Vagina (tissue), 2 donors: Measurements from ENCODE around the gene KBTBD12. TPM values are rescaled to one million over a fixed set of nuclear protein-coding genes. Genes with fewer than 3 reads are reported as not detected.

ENCODE experiments used
- DNase-seq, 2 donors: peaks; one replicate each; pipeline ENCODE4 v3.0.0-alpha.2; 2017; ENCODE audit errors: extremely low spot score in 2 of 2
- H3K27ac ChIP-seq: fragments of 200-600 bp; sonication (generic); one replicate; pipeline ENCODE4 v1.5.1; 2019
- H3K27me3 ChIP-seq: fragments of 200-600 bp; sonication (generic); one replicate; pipeline ENCODE4 v1.5.1; 2019
- H3K36me3 ChIP-seq, 2 donors: fragments of 200-600 bp; sonication (generic); one replicate each; pipeline ENCODE4 v1.5.1; 2017 to 2019
- H3K4me1 ChIP-seq: fragments of 200-600 bp; sonication (generic); one replicate; pipeline ENCODE4 v1.5.1; 2019
- H3K4me3 ChIP-seq, 2 donors: fragments of 200-600 bp; sonication (generic); 1 replicate in 1 of 2; 2 replicates in 1 of 2; pipeline ENCODE4 v1.5.1; 2016 to 2019
- H3K9me3 ChIP-seq: fragments of 200-600 bp; sonication (generic); one replicate; pipeline ENCODE4 v1.5.1; 2019
- POLR2A ChIP-seq, 2 donors: fragments of 450-650 bp; IDR thresholded peaks; one replicate each; pipeline ENCODE4 v1.6.1; 2017; ENCODE audit warnings: antibody characterized with exemption in 2 of 2, mild to moderate bottlenecking in 2 of 2, moderate library complexity in 2 of 2
- POLR2AphosphoS5 ChIP-seq, 2 donors: sonication (generic); formaldehyde crosslinking; IDR thresholded peaks; one replicate each; pipeline ENCODE4 v1.9.0; 2017; ENCODE audit warnings: antibody characterized with exemption in 2 of 2, mild to moderate bottlenecking in 2 of 2, low read depth in 1 of 2; ENCODE audit not compliant: insufficient read depth in 1 of 2
- intact Hi-C: fragments of 100-400 bp; cut with DNase I; formaldehyde crosslinking; loops from one replicate; pipeline ENCODE4 v1.15.1; 2023
- total RNA-seq: library from RNA; depleted of rRNA; stranded (reverse); fragments of >200 nt; gene quantifications from one replicate; pipeline ENCODE4 v1.2.3, GENCODE V29; 2016
- TF ChIP-seq, protein P1 (sequence below), 3 experiments: fragments of 450-650 bp in 2 of 3; fragments of 200-600 bp in 1 of 3; sonication (generic) in 1 of 3; IDR thresholded peaks; one replicate each; pipeline ENCODE4 v1.5.1; 2017 to 2019; ENCODE audit warnings: antibody characterized with exemption in 3 of 3, mild to moderate bottlenecking in 2 of 3, moderate library complexity in 2 of 3

Gene KBTBD12
- total RNA-seq, 1 donor from 2014 or later: not detected

DNA sequence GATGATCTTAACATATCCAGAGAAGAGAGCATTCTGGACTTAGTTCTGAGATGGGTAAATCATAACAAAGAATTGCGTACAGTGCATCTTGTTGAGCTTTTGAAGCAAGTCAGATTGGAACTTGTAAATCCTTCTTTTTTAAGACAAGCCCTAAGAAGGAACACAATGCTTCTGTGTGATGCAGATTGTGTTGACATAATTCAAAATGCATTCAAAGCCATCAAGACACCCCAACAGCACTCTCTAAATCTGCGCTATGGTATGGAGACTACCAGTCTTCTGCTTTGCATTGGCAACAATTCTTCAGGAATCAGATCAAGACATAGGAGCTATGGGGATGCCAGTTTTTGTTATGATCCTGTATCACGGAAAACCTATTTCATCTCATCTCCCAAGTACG lies 8.6 kb downstream of the KBTBD12 start:
- no peak for DNase-seq
- Histone ChIP-seq H3K4me3 (no peak overlapping the region), H3K9me3 (no peaks in the 10 kb centered on the region), H3K27ac (no peak overlapping the region), H3K36me3 (no peaks in the 10 kb centered on the region), H3K27me3 (no peaks in the 10 kb centered on the region), H3K4me1 (no peaks in the 10 kb centered on the region)
- TF ChIP-seq POLR2AphosphoS5 (IDR thresholded peaks at IDR 0.05; ENCODE audit: insufficient read depth in 1 of 2, low read depth in 1 of 2) (no peak), POLR2A (IDR thresholded peaks at IDR 0.05) (no peak)
- TF ChIP-seq, protein P1, sequence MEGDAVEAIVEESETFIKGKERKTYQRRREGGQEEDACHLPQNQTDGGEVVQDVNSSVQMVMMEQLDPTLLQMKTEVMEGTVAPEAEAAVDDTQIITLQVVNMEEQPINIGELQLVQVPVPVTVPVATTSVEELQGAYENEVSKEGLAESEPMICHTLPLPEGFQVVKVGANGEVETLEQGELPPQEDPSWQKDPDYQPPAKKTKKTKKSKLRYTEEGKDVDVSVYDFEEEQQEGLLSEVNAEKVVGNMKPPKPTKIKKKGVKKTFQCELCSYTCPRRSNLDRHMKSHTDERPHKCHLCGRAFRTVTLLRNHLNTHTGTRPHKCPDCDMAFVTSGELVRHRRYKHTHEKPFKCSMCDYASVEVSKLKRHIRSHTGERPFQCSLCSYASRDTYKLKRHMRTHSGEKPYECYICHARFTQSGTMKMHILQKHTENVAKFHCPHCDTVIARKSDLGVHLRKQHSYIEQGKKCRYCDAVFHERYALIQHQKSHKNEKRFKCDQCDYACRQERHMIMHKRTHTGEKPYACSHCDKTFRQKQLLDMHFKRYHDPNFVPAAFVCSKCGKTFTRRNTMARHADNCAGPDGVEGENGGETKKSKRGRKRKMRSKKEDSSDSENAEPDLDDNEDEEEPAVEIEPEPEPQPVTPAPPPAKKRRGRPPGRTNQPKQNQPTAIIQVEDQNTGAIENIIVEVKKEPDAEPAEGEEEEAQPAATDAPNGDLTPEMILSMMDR (IDR thresholded peaks at IDR 0.05): no peak
- intact Hi-C loops: no loop called here

DNA sequence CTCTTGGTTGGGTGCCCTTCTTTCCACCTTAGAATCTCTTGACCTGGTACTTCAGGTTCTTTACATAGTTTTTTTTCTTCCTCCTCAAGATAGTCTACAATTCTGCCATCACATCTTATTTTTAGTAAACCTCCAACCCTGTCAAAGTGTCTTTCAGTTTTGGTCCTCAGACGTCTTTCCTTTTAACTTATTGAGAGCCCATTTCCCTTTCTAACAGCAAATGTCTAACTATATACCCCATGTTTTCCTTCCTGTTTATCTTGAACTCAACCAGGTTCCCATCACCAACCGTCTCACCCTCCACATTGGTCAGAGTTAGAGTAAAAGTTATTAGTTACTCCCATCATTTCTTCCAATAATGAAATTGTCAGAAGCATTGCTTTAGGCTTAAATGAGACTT lies 10.4 kb downstream of the KBTBD12 start:
- H3K27ac ChIP-seq: no peak overlapping the region
- H3K4me1 ChIP-seq: no peaks in the 10 kb centered on the region
- H3K36me3 ChIP-seq: no peaks in the 10 kb centered on the region
- H3K27me3 ChIP-seq: no peaks in the 10 kb centered on the region
- intact Hi-C loops: no loop called here
- no peak for DNase-seq
- TF ChIP-seq, protein P1 (IDR thresholded peaks at IDR 0.05): no peak
- TF ChIP-seq POLR2A (IDR thresholded peaks at IDR 0.05): no peak
- H3K4me3 ChIP-seq: no peak overlapping the region
- no peaks in the 10 kb centered on the region for H3K9me3 ChIP-seq

GRCh38 chr3:127927829-127928604 lies 13.0 kb downstream of the KBTBD12 start:
- Histone ChIP-seq H3K36me3 (no peaks in the 10 kb centered on the region), H3K4me1 (no peaks in the 10 kb centered on the region), H3K9me3 (no peaks in the 10 kb centered on the region), H3K27me3 (no peaks in the 10 kb centered on the region), H3K4me3 (no peak overlapping the region), H3K27ac (no peak overlapping the region)
- intact Hi-C loops: no loop called here
- no peak for DNase-seq
- TF ChIP-seq POLR2AphosphoS5 (IDR thresholded peaks at IDR 0.05; ENCODE audit: insufficient read depth in 1 of 2, low read depth in 1 of 2): no peak
- no peak for TF ChIP-seq POLR2A (IDR thresholded peaks at IDR 0.05)
- TF ChIP-seq, protein P1 (IDR thresholded peaks at IDR 0.05): no peak

- Histone ChIP-seq H3K4me1 (no peaks in the 10 kb centered on the region), H3K36me3 (no peaks in the 10 kb centered on the region), H3K9me3 (no peaks in the 10 kb centered on the region), H3K27ac (no peak overlapping the region), H3K4me3 (no peak overlapping the region), H3K27me3 (no peaks in the 10 kb centered on the region)
- DNase-seq: no peak
- TF ChIP-seq POLR2A (IDR thresholded peaks at IDR 0.05): no peak
- intact Hi-C loops: no loop called here
Measured at GRCh38 chr3:127929818-127930413, 14.9 kb downstream of the KBTBD12 start.

DNA sequence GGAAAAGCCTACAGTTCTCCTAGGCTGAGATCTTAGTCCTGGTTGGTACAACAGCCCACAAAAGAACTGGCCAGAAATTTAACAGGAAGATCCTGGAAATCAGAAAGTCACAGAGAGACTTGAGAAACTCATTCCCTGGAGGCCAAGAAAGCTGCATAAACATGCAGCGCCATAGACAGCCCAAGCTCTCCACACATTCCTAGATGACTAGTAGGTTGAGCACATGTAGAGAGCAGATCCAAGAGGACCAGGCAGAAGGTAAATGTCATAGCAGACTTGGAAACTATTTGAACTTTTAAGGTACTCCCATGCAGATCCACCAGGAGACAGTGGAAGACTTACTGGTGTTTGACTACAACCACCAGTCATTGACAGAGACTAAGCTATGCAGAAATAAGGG lies 18.4 kb downstream of the KBTBD12 start:
- DNase-seq: no peak
- no peaks in the 10 kb centered on the region for H3K4me1 ChIP-seq
- TF ChIP-seq POLR2AphosphoS5 (IDR thresholded peaks at IDR 0.05; ENCODE audit: insufficient read depth in 1 of 2, low read depth in 1 of 2): no peak
- TF ChIP-seq, protein P1 (IDR thresholded peaks at IDR 0.05): no peak
- TF ChIP-seq POLR2A (IDR thresholded peaks at IDR 0.05): no peak
- no peaks in the 10 kb centered on the region for H3K36me3 ChIP-seq
- no peaks in the 10 kb centered on the region for H3K9me3 ChIP-seq
- intact Hi-C loops: no loop called here
- H3K4me3 ChIP-seq: no peak overlapping the region
- H3K27ac ChIP-seq: no peak overlapping the region
- H3K27me3 ChIP-seq: no peaks in the 10 kb centered on the region
